B cell (primary cell): ENCODE results near the gene PRKRIP1. TPM values are rescaled to one million over a fixed set of nuclear protein-coding genes. Genes with fewer than 3 reads are reported as not detected.
"Not testable (repeated sequence)": the region's sequence is repeated elsewhere in the genome, so short reads cannot be mapped to it uniquely, and the experiment has no call there.

ENCODE experiments used
- ATAC-seq: fragments of 200-7000 bp; cut with Tn5 transposase; one replicate; pipeline ENCODE4 v1.10.0; 2021; ENCODE audit warnings: low read depth, mild to moderate bottlenecking, moderate number of reproducible peaks, moderate library complexity
- CTCF ChIA-PET: fragments of 350-600 bp; sonication (Branson Sonifier 250); formaldehyde crosslinking; loops from one replicate; lab custom pipeline; 2021; ENCODE audit warnings: antibody characterized with exemption, inconsistent platforms; lab: Charles Lee
- POLR2A ChIA-PET: fragments of 350-600 bp; sonication (Branson Sonifier 250); formaldehyde crosslinking; loops from one replicate; lab custom pipeline; 2021; ENCODE audit warnings: antibody characterized with exemption; lab: Charles Lee
- DNase-seq: peaks from one replicate; pipeline ENCODE4 v3.0.0; 2013
- H2AFZ ChIP-seq: 2 replicates; pipeline ENCODE4 v1.6.1; 2012; ENCODE audit warnings: mild to moderate bottlenecking, low read depth, low read length; ENCODE audit not compliant: insufficient read depth, poor library complexity, severe bottlenecking
- H3K27ac ChIP-seq, 2 donors: 1 replicate in 1 of 2; 2 replicates in 1 of 2; pipeline ENCODE4 v1.5.1; 2012 to 2013; ENCODE audit warnings: low read length in 2 of 2, mild to moderate bottlenecking in 2 of 2, moderate library complexity in 1 of 2
- H3K27me3 ChIP-seq, 4 experiments: fragments of 200-600 bp in 1 of 4; sonication (generic) in 1 of 4; replicated peaks in 1 of 4; 1 replicate in 2 of 4; 2 replicates in 2 of 4; pipeline versions ENCODE4 v1.6.1 to v1.7.0; 2013 to 2016; ENCODE audit warnings: low read length in 3 of 4, mild to moderate bottlenecking in 2 of 4, mixed read lengths in 1 of 4, moderate library complexity in 1 of 4; ENCODE audit not compliant: insufficient read depth in 4 of 4, control insufficient read depth in 3 of 4; ENCODE audit errors: control extremely low read depth in 1 of 4
- H3K36me3 ChIP-seq, 2 experiments: replicated peaks in 1 of 2; 1 replicate in 1 of 2; 2 replicates in 1 of 2; pipeline versions ENCODE4 v1.6.1 to v1.7.1; 2013; ENCODE audit warnings: low read length in 1 of 2; ENCODE audit not compliant: insufficient read depth in 2 of 2, control insufficient read depth in 1 of 2; ENCODE audit errors: control extremely low read depth in 1 of 2, extremely low read depth in 1 of 2
- H3K4me1 ChIP-seq, 2 donors: fragments of 200-600 bp in 1 of 2; sonication (generic) in 1 of 2; 1 replicate in 1 of 2; 2 replicates in 1 of 2; pipeline versions ENCODE4 v1.5.1 to v1.6.1; 2013 to 2017; ENCODE audit warnings: low read length in 2 of 2; ENCODE audit not compliant: control insufficient read depth in 2 of 2, insufficient read depth in 2 of 2
- H3K4me2 ChIP-seq: replicated peaks from 2 replicates; pipeline ENCODE3; 2012; ENCODE audit warnings: mild to moderate bottlenecking, low read depth, low read length; ENCODE audit not compliant: poor library complexity, severe bottlenecking
- H3K4me3 ChIP-seq, 5 experiments: fragments of 200-600 bp in 1 of 5; sonication (generic) in 1 of 5; 1 replicate in 3 of 5; 2 replicates in 2 of 5; pipeline versions ENCODE4 v1.5.1 to v1.7.0; 2011 to 2016; ENCODE audit warnings: low read length in 4 of 5, mild to moderate bottlenecking in 4 of 5, low read depth in 2 of 5, control low read depth in 1 of 5, moderate library complexity in 1 of 5; ENCODE audit not compliant: insufficient read depth in 1 of 5; ENCODE audit errors: control extremely low read depth in 1 of 5, extremely low read depth in 1 of 5
- H3K79me2 ChIP-seq: fragments of 200-600 bp; sonication (generic); one replicate; pipeline ENCODE4 v1.6.0; 2016; ENCODE audit warnings: low read length; ENCODE audit not compliant: control insufficient read depth, insufficient read depth
- H3K9ac ChIP-seq: fragments of 200-600 bp; sonication (generic); 2 replicates; pipeline ENCODE4 v1.6.1; 2017; ENCODE audit warnings: mild to moderate bottlenecking, low read length, moderate library complexity
- H3K9me3 ChIP-seq, 3 donors: one replicate each; pipeline versions ENCODE4 v1.6.1 to v1.7.1; 2013; ENCODE audit warnings: low read length in 2 of 3; ENCODE audit not compliant: control insufficient read depth in 2 of 3, insufficient read depth in 1 of 3; ENCODE audit errors: control extremely low read depth in 1 of 3
- H4K20me1 ChIP-seq: 2 replicates; pipeline ENCODE4 v1.6.0; 2012; ENCODE audit warnings: mild to moderate bottlenecking, low read length; ENCODE audit not compliant: insufficient read depth, control insufficient read depth, poor library complexity, severe bottlenecking
- H3K27ac Mint-ChIP-seq: one replicate; pipeline ENCODE4 v1.8.0; 2021; ENCODE audit warnings: mixed read lengths
- H3K27me3 Mint-ChIP-seq: one replicate; pipeline ENCODE4 v1.8.0; 2021; ENCODE audit warnings: mixed read lengths
- H3K4me1 Mint-ChIP-seq: one replicate; pipeline ENCODE4 v1.8.0; 2021; ENCODE audit warnings: mixed read lengths
- H3K4me3 Mint-ChIP-seq: one replicate; pipeline ENCODE4 v1.8.0; 2021; ENCODE audit warnings: mixed read lengths
- H3K9me3 Mint-ChIP-seq: one replicate; pipeline ENCODE4 v1.8.0; 2022; ENCODE audit warnings: mixed read lengths; ENCODE audit not compliant: insufficient read depth
- EZH2 ChIP-seq: IDR thresholded peaks from 2 replicates; pipeline ENCODE4 v1.6.1; 2012; ENCODE audit warnings: borderline replicate concordance, low read depth, mild to moderate bottlenecking, moderate library complexity, low read length; ENCODE audit not compliant: insufficient read depth, poor library complexity, severe bottlenecking
- WGBS: methylation state at CpG from one replicate; pipeline ENCODE4 v1.1.5; 2013; ENCODE audit warnings: missing lambda C conversion rate; ENCODE audit not compliant: insufficient coverage; 5-methylcytosine and 5-hydroxymethylcytosine counted together
- intact Hi-C: fragments of 100-400 bp; cut with micrococcal nuclease; formaldehyde crosslinking; loops from one replicate; pipeline ENCODE4 v1.10.0; 2022
- polyA plus RNA-seq: library from polyadenylated mRNA; depleted of rRNA; stranded (reverse); fragments of >200 nt; gene quantifications from 2 replicates; pipeline ENCODE4 v1.2.3, GENCODE V29; 2012
- total RNA-seq, 2 donors: library from RNA; stranded (reverse); fragments of 120-200 nt in 1 of 2; gene quantifications; 1 replicate in 1 of 2; 2 replicates in 1 of 2; pipeline versions ENCODE4 v1.2.3 to v1.2.4, GENCODE V29; 2013 to 2022
- TF ChIP-seq, protein P1 (sequence below): fragments of 200-600 bp; IDR thresholded peaks from one replicate; pipeline ENCODE4 v1.8.0; 2022; ENCODE audit warnings: antibody characterized with exemption, mild to moderate bottlenecking

The PRKRIP1 gene
- total and polyA plus RNA-seq, 2 donors (not counting 1 experiment from before 2014, with no cell fraction given), result 57.1 to 59.1 TPM

- peaks cover 22 to 32% of the 10 kb centered on the region in 2 donors for H3K4me1 ChIP-seq
- peaks cover 25% of the 10 kb centered on the region for H3K79me2 ChIP-seq
- peaks cover 9 to 80% of the 10 kb centered on the region in 2 experiments for H3K36me3 ChIP-seq
- ATAC-seq, H3K27ac ChIP-seq, H3K4me3 Mint-ChIP-seq, DNase-seq, H3K9ac ChIP-seq, H3K9me3 ChIP-seq, H3K27me3 ChIP-seq, H3K27me3 Mint-ChIP-seq, H3K4me3 ChIP-seq, H3K27ac Mint-ChIP-seq, H2AFZ ChIP-seq, H3K9me3 Mint-ChIP-seq, H3K4me2 ChIP-seq: not testable (repeated sequence)
- intact Hi-C loops, result loop anchor here (1.0 kb wide), 2 partner anchors 36 to 45 kb away; no protein-coding TSS in a partner anchor
- ChIA-PET CTCF (interaction anchor here (0.7 to 23.0 kb wide), 14 partner anchors 8 to 125 kb away, joined by 3 to 1182 read pairs (median 5); partner anchors contain the start of genes ALKBH4, LRWD1, ORAI2 and PRKRIP1), POLR2A (interaction anchor here (0.9 to 7.5 kb wide), 9 partner anchors 8 to 45 kb away, joined by 3 to 69 read pairs (median 6); partner anchors contain the start of gene ORAI2)
- peaks cover 40% of the 10 kb centered on the region for H3K4me1 Mint-ChIP-seq
- 97% methylated on average over 3 of the region's 5 CpGs for WGBS
- TF ChIP-seq, protein P1, sequence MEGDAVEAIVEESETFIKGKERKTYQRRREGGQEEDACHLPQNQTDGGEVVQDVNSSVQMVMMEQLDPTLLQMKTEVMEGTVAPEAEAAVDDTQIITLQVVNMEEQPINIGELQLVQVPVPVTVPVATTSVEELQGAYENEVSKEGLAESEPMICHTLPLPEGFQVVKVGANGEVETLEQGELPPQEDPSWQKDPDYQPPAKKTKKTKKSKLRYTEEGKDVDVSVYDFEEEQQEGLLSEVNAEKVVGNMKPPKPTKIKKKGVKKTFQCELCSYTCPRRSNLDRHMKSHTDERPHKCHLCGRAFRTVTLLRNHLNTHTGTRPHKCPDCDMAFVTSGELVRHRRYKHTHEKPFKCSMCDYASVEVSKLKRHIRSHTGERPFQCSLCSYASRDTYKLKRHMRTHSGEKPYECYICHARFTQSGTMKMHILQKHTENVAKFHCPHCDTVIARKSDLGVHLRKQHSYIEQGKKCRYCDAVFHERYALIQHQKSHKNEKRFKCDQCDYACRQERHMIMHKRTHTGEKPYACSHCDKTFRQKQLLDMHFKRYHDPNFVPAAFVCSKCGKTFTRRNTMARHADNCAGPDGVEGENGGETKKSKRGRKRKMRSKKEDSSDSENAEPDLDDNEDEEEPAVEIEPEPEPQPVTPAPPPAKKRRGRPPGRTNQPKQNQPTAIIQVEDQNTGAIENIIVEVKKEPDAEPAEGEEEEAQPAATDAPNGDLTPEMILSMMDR, result peak; percentile 47
- peaks cover 12% of the 10 kb centered on the region for H4K20me1 ChIP-seq
Observed at GRCh38 chr7:102404862-102405188, 8.7 kb downstream of the PRKRIP1 start.

DNA sequence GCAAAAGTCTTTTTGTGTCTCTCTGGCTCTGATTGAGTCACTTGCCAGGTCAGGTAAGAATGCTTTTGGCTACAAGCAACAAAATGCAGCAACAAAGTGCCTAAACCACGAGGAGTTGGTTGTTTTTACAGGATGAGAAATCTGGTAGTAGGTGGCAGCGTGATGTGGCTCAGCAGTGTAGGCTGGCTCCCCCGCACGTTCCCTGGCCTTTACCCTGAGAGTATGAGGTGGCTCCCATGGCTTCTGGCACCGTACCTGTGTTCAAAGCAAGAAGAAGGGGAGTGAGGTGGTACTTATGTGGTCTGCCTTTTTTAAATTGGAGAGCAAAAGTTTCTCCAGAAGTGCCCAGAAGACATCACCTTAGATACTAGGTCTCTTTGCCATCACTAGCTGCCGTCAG, 11.7 kb downstream of the PRKRIP1 start:
- peak overlapping the region; percentile 54 for H3K4me3 Mint-ChIP-seq
- intact Hi-C loops, result loop anchor here (1.0 kb wide), 3 partner anchors 9 to 37 kb away; no protein-coding TSS in a partner anchor

More for the DNA sequence above, 11.7 kb downstream of the PRKRIP1 start:
- ChIA-PET POLR2A (interaction anchor here (0.9 to 7.5 kb wide), 7 partner anchors 11 to 48 kb away, joined by 4 to 69 read pairs (median 10); partner anchors contain the start of genes ORAI2 and PRKRIP1), CTCF (interaction anchor here (1.1 to 23.0 kb wide), 3 partner anchors 12 to 29 kb away, joined by 3 to 1182 read pairs (median 3); partner anchors contain the start of genes ORAI2 and PRKRIP1)
- Histone ChIP-seq H3K4me3 (no peak overlapping the region), H3K79me2 (peaks cover 52% of the 10 kb centered on the region), H4K20me1 (peaks cover 12% of the 10 kb centered on the region), H3K4me2 (peak overlapping the region; percentile 62), H2AFZ (no peak overlapping the region), H3K4me1 (peaks cover 26 to 45% of the 10 kb centered on the region in 2 donors), H3K9me3 (peaks cover 0 to 8% (median 0%) of the 10 kb centered on the region in 3 donors), H3K27ac (peak overlapping the region; percentile 57 to 64), H3K9ac (no peak overlapping the region), H3K36me3 (peaks cover 17 to 85% of the 10 kb centered on the region in 2 experiments), H3K27me3 (no peaks in the 10 kb centered on the region)
- 84% methylated on average over 5 of the region's 6 CpGs for WGBS
- Mint-ChIP-seq H3K9me3 (peaks cover 8% of the 10 kb centered on the region), H3K27me3 (no peaks in the 10 kb centered on the region), H3K27ac (peak overlapping the region; percentile 80), H3K4me1 (peaks cover 55% of the 10 kb centered on the region)
- no peak for ATAC-seq
- no peak for TF ChIP-seq EZH2
- TF ChIP-seq, protein P1, result no peak
- no peak for DNase-seq
